Ureter (tissue), 1 donor: ENCODE results near the gene DACT2. TPM values are rescaled to one million over a fixed set of nuclear protein-coding genes. Genes with fewer than 3 reads are reported as not detected.

Source experiments
- DNase-seq: peaks from one replicate; pipeline ENCODE4 v3.0.0-alpha.2; 2020; ENCODE audit warnings: low spot score
- total RNA-seq: library from RNA; stranded (reverse); gene quantifications from one replicate; pipeline ENCODE4 v1.2.4, GENCODE V29; 2023
- donor health status: DM: yes; HTN: yes; CAD: no.

Gene DACT2
- total RNA-seq, 1 donor from 2014 or later = 0.94 TPM

GRCh38 chr6:168265394-168265793 lies 54.2 kb downstream of the DACT2 start:
- no peak for DNase-seq

- no peak for DNase-seq
Measured at GRCh38 chr6:168264593-168265335, 54.8 kb downstream of the DACT2 start.

GRCh38 chr6:168263351-168263905 lies 56.1 kb downstream of the DACT2 start:
- no peak for DNase-seq

- no peak for DNase-seq
Measured at GRCh38 chr6:168261234-168261633, 58.3 kb downstream of the DACT2 start.

- no peak for DNase-seq
Measured at GRCh38 chr6:168260420-168260987, 59.1 kb downstream of the DACT2 start.

- DNase-seq = no peak
Measured at GRCh38 chr6:168258795-168259194, 60.8 kb downstream of the DACT2 start.

GRCh38 chr6:168256940-168257339 lies 62.6 kb downstream of the DACT2 start:
- DNase-seq = no peak

Other genes with a start within 250 kb of the DACT2 start
- 0.52 TPM for gene FRMD1, start 240.6 kb downstream of the DACT2 start, total RNA-seq
- 26.1 TPM for gene SMOC2, start 121.4 kb upstream of the DACT2 start, total RNA-seq